Measurements from ENCODE around the gene ABCC8.

GRCh38 chr11:17506314-17506713, 29.7 kb upstream of the ABCC8 start:
- no peak for TF ChIP-seq POLR2A (IDR thresholded peaks at IDR 0.05; ENCODE audit: low read depth, low read length)
- TF ChIP-seq POLR2AphosphoS5 (IDR thresholded peaks at IDR 0.05; ENCODE audit: low read depth, low read length) = no peak
- no peak for TF ChIP-seq TAF1 (IDR thresholded peaks at IDR 0.05; ENCODE audit: borderline replicate concordance, low read depth, low read length)

All from GM12892 (cell line).